ENCODE results near the gene GVQW3.

GRCh38 chr11:76362716-76363115, 18.4 kb upstream of the GVQW3 start:
- no peak for TF ChIP-seq CTCF (IDR thresholded peaks at IDR 0.05)
- no peak for TF ChIP-seq POLR2A (IDR thresholded peaks at IDR 0.05)
